Activated T-cell treated with anti-CD3 and anti-CD28 coated beads, Interleukin-2, amount 50 U/mL, for 72 hours (primary cell): Measurements from ENCODE around the gene EFR3B. TPM values are rescaled to one million over a fixed set of nuclear protein-coding genes. Genes with fewer than 3 reads are reported as not detected.
A peak's percentile ranks its signal among the peaks of the same experiment; 100 is the strongest.
"Not testable (repeated sequence)": the region's sequence is repeated elsewhere in the genome, so short reads cannot be mapped to it uniquely, and the experiment has no call there.

Experiments used
- ATAC-seq, 2 donors: fragments of 150-1000 bp; cut with Tn5 transposase; replicated peaks in 1 of 2; 2 replicates each; pipeline ENCODE4 v1.10.0; 2021; ENCODE audit warnings: moderate library complexity in 2 of 2, mild to moderate bottlenecking in 1 of 2
- DNase-seq, 2 donors: peaks; one replicate each; pipeline ENCODE4 v3.0.0; 2021 to 2022; ENCODE audit warnings: mixed read lengths in 1 of 2
- H3K27ac Mint-ChIP-seq: one replicate; pipeline ENCODE4 v1.8.0; 2022; ENCODE audit warnings: mild to moderate bottlenecking, moderate library complexity, mixed read lengths
- H3K27me3 Mint-ChIP-seq: one replicate; pipeline ENCODE4 v1.8.0; 2022; ENCODE audit warnings: low read depth, mixed read lengths
- H3K36me3 Mint-ChIP-seq, 2 donors: one replicate each; pipeline ENCODE4 v1.8.0; 2022; ENCODE audit warnings: mixed read lengths in 2 of 2, mild to moderate bottlenecking in 1 of 2; ENCODE audit not compliant: insufficient read depth in 2 of 2
- H3K4me1 Mint-ChIP-seq: one replicate; pipeline ENCODE4 v1.8.0; 2022; ENCODE audit warnings: low read depth, mixed read lengths
- H3K4me3 Mint-ChIP-seq, 2 donors: one replicate each; pipeline ENCODE4 v1.8.0; 2022; ENCODE audit warnings: mild to moderate bottlenecking in 2 of 2, mixed read lengths in 2 of 2, moderate library complexity in 2 of 2
- H3K9me3 Mint-ChIP-seq, 2 donors: one replicate each; pipeline ENCODE4 v1.8.0; 2022; ENCODE audit warnings: mixed read lengths in 2 of 2
- total RNA-seq, 2 donors: library from RNA; stranded (reverse); gene quantifications; one replicate each; pipeline ENCODE4 v1.2.3, GENCODE V29; 2022

The EFR3B gene
- total RNA-seq, 2 donors from 2014 or later: 0.60 to 0.93 TPM

GRCh38 chr2:25082002-25082622 is 40.2 kb downstream of the EFR3B start:
- Mint-ChIP-seq H3K4me1 (no peaks in the 10 kb centered on the region), H3K27ac (no peak overlapping the region), H3K4me3 (no peak overlapping the region), H3K27me3 (peaks cover 30% of the 10 kb centered on the region), H3K9me3 (no peaks in the 10 kb centered on the region), H3K36me3 (no peaks in the 10 kb centered on the region)
- no peak for DNase-seq
- ATAC-seq: no peak

GRCh38 chr2:25085761-25086560 is 44.1 kb downstream of the EFR3B start:
- Mint-ChIP-seq H3K4me1 (no peaks in the 10 kb centered on the region), H3K9me3 (no peaks in the 10 kb centered on the region), H3K36me3 (no peaks in the 10 kb centered on the region), H3K27ac (no peak overlapping the region), H3K4me3 (no peak overlapping the region), H3K27me3 (peaks cover 15% of the 10 kb centered on the region)
- ATAC-seq (no peak), DNase-seq (no peak)

DNA sequence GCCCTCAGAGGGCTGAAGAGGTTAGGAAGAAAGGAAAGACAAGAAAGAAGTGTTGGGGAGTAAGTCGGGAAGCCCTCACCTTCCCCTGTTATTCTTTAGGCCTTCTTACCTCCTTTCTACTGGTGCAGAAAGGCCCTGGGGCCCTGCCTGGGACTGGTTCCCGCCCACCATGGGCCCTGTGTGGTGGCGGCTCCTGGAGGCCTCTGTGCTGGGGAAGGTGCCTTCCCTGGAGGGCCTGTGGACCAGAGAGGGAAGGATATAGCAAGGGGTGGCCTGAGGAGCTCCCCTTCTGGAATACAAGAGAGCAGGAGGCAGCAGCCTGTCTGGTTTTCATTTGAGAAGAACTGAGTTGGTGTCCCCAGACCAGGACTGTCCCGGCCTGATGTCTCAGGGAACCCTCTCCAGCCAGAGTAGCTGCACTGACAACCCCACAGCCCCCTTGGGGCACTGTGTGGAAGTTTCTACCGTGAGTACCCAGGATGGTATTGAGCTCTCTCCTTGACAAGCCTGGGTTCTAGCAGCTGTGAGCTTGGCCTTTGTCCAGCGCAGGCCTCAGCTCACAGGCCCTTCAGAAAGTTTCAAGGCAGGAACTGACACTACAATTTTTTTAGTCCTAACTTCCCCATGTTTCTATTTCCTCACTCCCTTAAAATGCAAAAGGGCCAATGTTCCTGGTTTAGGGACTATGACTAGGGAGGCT is 47.1 kb downstream of the EFR3B start:
- Mint-ChIP-seq H3K4me1 (no peaks in the 10 kb centered on the region), H3K27ac (no peak overlapping the region), H3K4me3 (no peak overlapping the region), H3K9me3 (no peaks in the 10 kb centered on the region), H3K36me3 (no peaks in the 10 kb centered on the region), H3K27me3 (no peaks in the 10 kb centered on the region)
- ATAC-seq (no peak), DNase-seq (no peak)

DNA sequence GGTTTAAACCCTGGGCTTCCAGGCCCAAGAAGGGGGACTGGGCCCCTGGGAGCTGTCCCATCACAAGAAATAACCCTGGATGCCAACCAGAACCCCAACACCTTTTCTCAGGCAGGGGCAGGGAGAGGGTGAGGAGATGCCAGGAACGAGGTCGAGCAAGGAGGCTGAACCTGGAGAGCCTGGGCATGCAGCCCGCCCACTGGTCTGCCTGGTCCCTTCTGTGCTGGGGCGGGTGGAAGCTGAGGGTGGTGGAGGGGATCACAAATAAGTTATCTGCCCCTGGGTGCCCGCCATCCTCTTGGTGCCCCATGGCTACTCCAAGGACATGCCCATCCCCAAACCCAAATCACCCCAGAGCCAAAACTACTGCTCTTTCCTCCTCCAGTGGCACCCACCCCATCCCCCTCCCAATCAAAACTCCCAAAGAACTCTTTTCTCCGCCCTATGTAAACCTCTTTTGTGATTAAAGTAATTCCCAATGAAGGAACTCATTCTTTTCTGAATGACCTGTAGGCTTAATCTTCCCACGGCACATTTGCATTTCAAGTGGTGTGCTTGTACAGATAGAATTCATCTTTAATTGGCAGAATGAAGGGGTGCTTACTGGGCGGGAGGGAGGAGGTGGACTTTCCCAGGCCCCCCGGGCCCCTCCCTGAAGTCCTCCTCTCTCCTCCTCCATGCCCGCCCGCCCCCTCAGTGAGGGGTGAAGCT is 47.9 kb downstream of the EFR3B start:
- no peaks in the 10 kb centered on the region for H3K9me3 Mint-ChIP-seq
- no peak for DNase-seq
- H3K4me1 Mint-ChIP-seq: no peaks in the 10 kb centered on the region
- H3K27me3 Mint-ChIP-seq: no peaks in the 10 kb centered on the region
- ATAC-seq: no peak
- H3K27ac Mint-ChIP-seq: no peak overlapping the region
- H3K36me3 Mint-ChIP-seq: no peaks in the 10 kb centered on the region
- H3K4me3 Mint-ChIP-seq: no peak overlapping the region

DNA sequence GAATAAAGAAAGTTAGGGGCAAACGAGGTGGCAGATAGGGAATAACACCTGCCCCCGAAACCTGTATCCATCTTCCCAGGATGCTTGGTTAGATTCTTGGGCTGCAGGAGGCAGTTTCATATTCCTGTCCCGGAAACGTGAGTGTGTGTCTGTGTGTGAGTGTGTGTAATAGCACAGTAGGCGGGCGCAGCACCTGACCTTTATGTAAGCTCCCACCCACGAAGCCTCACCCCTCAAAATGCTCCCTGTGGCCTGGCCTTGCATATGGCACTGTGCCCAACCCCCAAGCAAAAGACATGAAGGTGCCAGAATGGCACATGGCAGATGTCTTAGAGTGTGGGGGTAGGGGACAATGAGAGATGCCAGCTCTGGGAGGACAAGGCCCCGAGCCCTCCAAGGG is 48.9 kb downstream of the EFR3B start:
- ATAC-seq (no peak), DNase-seq (no peak)
- Mint-ChIP-seq H3K4me3 (no peak overlapping the region), H3K36me3 (no peaks in the 10 kb centered on the region), H3K9me3 (no peaks in the 10 kb centered on the region), H3K27ac (no peak overlapping the region), H3K27me3 (no peaks in the 10 kb centered on the region), H3K4me1 (no peaks in the 10 kb centered on the region)

GRCh38 chr2:25091265-25091664 is 49.4 kb downstream of the EFR3B start:
- Mint-ChIP-seq H3K27me3 (no peaks in the 10 kb centered on the region), H3K9me3 (no peaks in the 10 kb centered on the region), H3K36me3 (no peaks in the 10 kb centered on the region), H3K4me1 (no peaks in the 10 kb centered on the region), H3K27ac (no peak overlapping the region), H3K4me3 (no peak overlapping the region)
- no peak for DNase-seq
- ATAC-seq: no peak

GRCh38 chr2:25098056-25098455 is 56.2 kb downstream of the EFR3B start:
- Mint-ChIP-seq H3K4me3 (no peak overlapping the region), H3K27ac (no peak overlapping the region), H3K4me1 (peaks cover 14% of the 10 kb centered on the region), H3K36me3 (peaks cover 7 to 8% of the 10 kb centered on the region in 2 donors), H3K27me3 (no peaks in the 10 kb centered on the region), H3K9me3 (peaks cover 3 to 5% of the 10 kb centered on the region in 2 donors)
- no peak for ATAC-seq
- DNase-seq: no peak

DNA sequence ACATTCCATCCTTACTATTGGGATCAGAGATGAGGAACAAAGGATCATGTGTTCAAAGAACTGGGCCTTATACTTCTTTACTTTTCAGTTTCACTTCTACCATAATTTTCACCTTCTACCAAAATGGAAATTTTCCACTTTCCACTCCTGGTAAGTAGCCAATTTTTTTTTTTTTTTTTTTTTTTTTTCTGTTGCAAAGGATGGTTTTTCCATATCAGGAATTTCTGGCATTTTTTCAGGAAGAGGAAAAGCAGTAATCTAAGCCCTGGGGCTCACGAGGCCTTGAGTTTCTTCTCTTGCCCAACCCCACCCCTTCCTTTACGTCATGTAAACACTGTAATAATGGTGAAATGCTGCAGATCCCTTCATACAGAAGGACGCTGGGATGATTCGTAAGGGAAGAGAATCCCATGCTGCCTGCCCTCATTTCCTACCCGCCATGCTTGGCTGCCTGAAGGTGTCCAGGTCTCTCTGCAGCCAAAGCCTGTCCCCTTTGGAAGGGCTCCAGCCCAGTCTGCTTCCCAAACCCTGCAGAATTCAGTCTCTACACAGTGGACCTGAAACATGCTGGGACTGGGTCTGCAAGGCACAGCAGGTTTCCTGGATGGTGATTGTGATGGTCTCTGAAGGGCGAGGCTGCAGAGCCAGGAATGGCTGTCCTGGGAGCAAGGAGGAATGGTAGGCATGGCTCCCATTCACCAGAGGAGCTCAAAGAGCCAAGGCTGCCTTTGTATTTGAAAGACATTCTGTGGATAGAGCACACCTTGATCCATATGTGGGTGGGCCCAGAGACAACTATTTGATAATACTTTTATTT is 57.0 kb downstream of the EFR3B start:
- Mint-ChIP-seq H3K9me3 (peaks cover 3 to 5% of the 10 kb centered on the region in 2 donors), H3K36me3 (peaks cover 8% of the 10 kb centered on the region in 2 donors), H3K27ac (no peak overlapping the region), H3K27me3 (no peaks in the 10 kb centered on the region), H3K4me3 (no peak overlapping the region), H3K4me1 (peaks cover 17% of the 10 kb centered on the region)
- ATAC-seq: no peak
- no peak for DNase-seq

- not testable (repeated sequence) for H3K27me3 Mint-ChIP-seq, H3K36me3 Mint-ChIP-seq, H3K27ac Mint-ChIP-seq, H3K4me3 Mint-ChIP-seq, H3K9me3 Mint-ChIP-seq
- peak; percentile 16 to 29 for DNase-seq
- H3K4me1 Mint-ChIP-seq: peaks cover 26% of the 10 kb centered on the region
- ATAC-seq: peak; percentile 78 to 81
Measured at GRCh38 chr2:25102352-25102751, 60.5 kb downstream of the EFR3B start.

DNA sequence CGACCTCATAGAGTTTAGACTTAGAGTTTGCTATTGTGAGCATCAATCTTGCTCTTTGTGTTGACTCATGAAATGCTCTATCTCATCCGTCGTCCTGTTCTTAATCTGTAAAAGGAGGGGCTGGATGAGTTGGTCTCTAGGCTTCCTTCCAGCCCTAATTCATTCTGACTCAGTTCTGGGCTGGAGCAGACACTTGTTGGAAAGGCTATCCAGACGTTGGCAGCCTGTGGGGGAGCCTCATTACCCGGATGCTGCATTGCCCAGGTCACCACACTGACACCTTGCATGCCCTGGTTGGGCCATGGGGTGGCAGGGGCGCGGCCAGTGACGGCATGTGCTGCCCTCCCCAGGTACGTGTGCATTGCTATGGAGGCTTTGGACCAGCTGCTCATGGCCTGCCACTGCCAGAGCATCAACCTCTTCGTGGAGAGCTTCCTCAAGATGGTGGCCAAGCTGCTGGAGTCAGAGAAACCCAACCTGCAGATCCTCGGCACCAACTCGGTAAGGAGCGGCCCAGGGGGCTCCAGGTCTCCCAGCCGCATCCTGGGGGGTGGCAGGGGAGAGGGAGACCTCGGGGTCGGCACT is 61.5 kb downstream of the EFR3B start:
- Mint-ChIP-seq H3K4me3 (no peak overlapping the region), H3K4me1 (peaks cover 26% of the 10 kb centered on the region), H3K9me3 (peaks cover 3 to 5% of the 10 kb centered on the region in 2 donors), H3K27me3 (peaks cover 5% of the 10 kb centered on the region), H3K36me3 (peaks cover 8% of the 10 kb centered on the region in 2 donors), H3K27ac (no peak overlapping the region)
- no peak for DNase-seq
- ATAC-seq: no peak

DNA sequence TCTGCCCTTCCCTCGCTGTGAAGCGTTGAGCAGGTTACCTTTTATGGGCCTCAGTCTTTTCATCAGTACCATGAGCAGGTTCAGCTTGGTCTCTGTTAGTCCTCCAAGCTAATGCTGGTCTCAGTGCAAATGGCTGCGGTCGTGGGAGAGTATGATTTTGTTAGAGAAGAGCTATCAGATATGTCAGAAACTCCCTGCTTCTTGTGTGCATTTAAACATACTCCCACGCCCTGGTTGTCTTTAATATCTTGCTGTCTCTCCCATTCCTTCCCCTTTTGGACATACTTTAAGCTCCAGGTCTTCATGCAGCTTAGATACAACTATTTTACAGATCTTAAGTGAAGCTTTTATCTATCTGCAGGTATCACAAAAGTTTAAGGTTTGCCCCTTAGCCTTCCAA is 62.9 kb downstream of the EFR3B start:
- H3K36me3 Mint-ChIP-seq: peaks cover 8% of the 10 kb centered on the region in 2 donors
- H3K27ac Mint-ChIP-seq: no peak overlapping the region
- peaks cover 3 to 5% of the 10 kb centered on the region in 2 donors for H3K9me3 Mint-ChIP-seq
- peaks cover 5% of the 10 kb centered on the region for H3K27me3 Mint-ChIP-seq
- DNase-seq: no peak
- H3K4me3 Mint-ChIP-seq: no peak overlapping the region
- ATAC-seq: no peak
- peaks cover 31% of the 10 kb centered on the region for H3K4me1 Mint-ChIP-seq
